HL-60 (cell line): ENCODE data around the gene TNPO3.

ENCODE experiments used
- GABPA ChIP-seq: IDR thresholded peaks from 2 replicates; pipeline ENCODE4 v1.6.1; 2012; ENCODE audit warnings: low read depth
- POLR2AphosphoS5 ChIP-seq: IDR thresholded peaks from 2 replicates; pipeline ENCODE4 v1.6.1; 2012; ENCODE audit warnings: low read depth
- SPI1 ChIP-seq: IDR thresholded peaks from 2 replicates; pipeline ENCODE4 v1.6.1; 2012; ENCODE audit warnings: low read depth, mild to moderate bottlenecking, borderline replicate concordance
- TF ChIP-seq, protein P1 (sequence below): IDR thresholded peaks from 2 replicates; pipeline ENCODE4 v1.6.1; 2012; ENCODE audit warnings: low read depth; ENCODE audit not compliant: insufficient replicate concordance
- TF ChIP-seq, protein P2 (sequence below): IDR thresholded peaks from one replicate; pipeline ENCODE4 v1.5.1; 2011; ENCODE audit warnings: low read length, control low read depth, inconsistent platforms; ENCODE audit not compliant: insufficient read depth

GRCh38 chr7:128944487-128945236 is 110.2 kb downstream of the TNPO3 start:
- TF ChIP-seq, protein P1, sequence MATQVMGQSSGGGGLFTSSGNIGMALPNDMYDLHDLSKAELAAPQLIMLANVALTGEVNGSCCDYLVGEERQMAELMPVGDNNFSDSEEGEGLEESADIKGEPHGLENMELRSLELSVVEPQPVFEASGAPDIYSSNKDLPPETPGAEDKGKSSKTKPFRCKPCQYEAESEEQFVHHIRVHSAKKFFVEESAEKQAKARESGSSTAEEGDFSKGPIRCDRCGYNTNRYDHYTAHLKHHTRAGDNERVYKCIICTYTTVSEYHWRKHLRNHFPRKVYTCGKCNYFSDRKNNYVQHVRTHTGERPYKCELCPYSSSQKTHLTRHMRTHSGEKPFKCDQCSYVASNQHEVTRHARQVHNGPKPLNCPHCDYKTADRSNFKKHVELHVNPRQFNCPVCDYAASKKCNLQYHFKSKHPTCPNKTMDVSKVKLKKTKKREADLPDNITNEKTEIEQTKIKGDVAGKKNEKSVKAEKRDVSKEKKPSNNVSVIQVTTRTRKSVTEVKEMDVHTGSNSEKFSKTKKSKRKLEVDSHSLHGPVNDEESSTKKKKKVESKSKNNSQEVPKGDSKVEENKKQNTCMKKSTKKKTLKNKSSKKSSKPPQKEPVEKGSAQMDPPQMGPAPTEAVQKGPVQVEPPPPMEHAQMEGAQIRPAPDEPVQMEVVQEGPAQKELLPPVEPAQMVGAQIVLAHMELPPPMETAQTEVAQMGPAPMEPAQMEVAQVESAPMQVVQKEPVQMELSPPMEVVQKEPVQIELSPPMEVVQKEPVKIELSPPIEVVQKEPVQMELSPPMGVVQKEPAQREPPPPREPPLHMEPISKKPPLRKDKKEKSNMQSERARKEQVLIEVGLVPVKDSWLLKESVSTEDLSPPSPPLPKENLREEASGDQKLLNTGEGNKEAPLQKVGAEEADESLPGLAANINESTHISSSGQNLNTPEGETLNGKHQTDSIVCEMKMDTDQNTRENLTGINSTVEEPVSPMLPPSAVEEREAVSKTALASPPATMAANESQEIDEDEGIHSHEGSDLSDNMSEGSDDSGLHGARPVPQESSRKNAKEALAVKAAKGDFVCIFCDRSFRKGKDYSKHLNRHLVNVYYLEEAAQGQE = no peak
- TF ChIP-seq, protein P2, sequence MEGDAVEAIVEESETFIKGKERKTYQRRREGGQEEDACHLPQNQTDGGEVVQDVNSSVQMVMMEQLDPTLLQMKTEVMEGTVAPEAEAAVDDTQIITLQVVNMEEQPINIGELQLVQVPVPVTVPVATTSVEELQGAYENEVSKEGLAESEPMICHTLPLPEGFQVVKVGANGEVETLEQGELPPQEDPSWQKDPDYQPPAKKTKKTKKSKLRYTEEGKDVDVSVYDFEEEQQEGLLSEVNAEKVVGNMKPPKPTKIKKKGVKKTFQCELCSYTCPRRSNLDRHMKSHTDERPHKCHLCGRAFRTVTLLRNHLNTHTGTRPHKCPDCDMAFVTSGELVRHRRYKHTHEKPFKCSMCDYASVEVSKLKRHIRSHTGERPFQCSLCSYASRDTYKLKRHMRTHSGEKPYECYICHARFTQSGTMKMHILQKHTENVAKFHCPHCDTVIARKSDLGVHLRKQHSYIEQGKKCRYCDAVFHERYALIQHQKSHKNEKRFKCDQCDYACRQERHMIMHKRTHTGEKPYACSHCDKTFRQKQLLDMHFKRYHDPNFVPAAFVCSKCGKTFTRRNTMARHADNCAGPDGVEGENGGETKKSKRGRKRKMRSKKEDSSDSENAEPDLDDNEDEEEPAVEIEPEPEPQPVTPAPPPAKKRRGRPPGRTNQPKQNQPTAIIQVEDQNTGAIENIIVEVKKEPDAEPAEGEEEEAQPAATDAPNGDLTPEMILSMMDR = no peak
- TF ChIP-seq POLR2AphosphoS5 = no peak
- no peak for TF ChIP-seq GABPA
- no peak for TF ChIP-seq SPI1
